Colonic mucosa (tissue), 4 donors: Measurements from ENCODE around the gene CYP2F1. TPM values are rescaled to one million over a fixed set of nuclear protein-coding genes. Genes with fewer than 3 reads are reported as not detected.
"Not testable (repeated sequence)": the region's sequence is repeated elsewhere in the genome, so short reads cannot be mapped to it uniquely, and the experiment has no call there.

Experiments used
- DNase-seq: peaks from one replicate; pipeline ENCODE4 v3.0.0-alpha.2; 2020
- H3K27ac ChIP-seq: fragments of 200-600 bp; one replicate; pipeline ENCODE4 v1.8.0; 2021
- H3K27me3 ChIP-seq: fragments of 200-600 bp; one replicate; pipeline ENCODE4 v1.8.0; 2021
- H3K36me3 ChIP-seq: fragments of 200-600 bp; one replicate; pipeline ENCODE4 v1.8.0; 2021
- H3K4me1 ChIP-seq: fragments of 200-600 bp; one replicate; pipeline ENCODE4 v1.8.0; 2021; ENCODE audit warnings: mild to moderate bottlenecking
- H3K4me3 ChIP-seq: fragments of 200-600 bp; one replicate; pipeline ENCODE4 v1.8.0; 2021
- H3K9ac ChIP-seq, 2 donors: one replicate each; pipeline ENCODE4 v1.7.0; 2013; ENCODE audit warnings: control low read depth in 2 of 2, low read depth in 2 of 2, low read length in 2 of 2
- H3K9me3 ChIP-seq: fragments of 200-600 bp; one replicate; pipeline ENCODE4 v1.8.0; 2021
- CTCF ChIP-seq: fragments of 200-600 bp; IDR thresholded peaks from one replicate; pipeline ENCODE4 v1.8.0; 2022; ENCODE audit warnings: antibody characterized with exemption, mild to moderate bottlenecking
- intact Hi-C: fragments of 100-400 bp; cut with DNase I; formaldehyde crosslinking; loops from one replicate; pipeline ENCODE4 v1.14.1; 2022
- total RNA-seq, 2 donors: library from RNA; stranded (reverse); fragmentation: NEBNext Ultra II Directional in 1 of 2; extraction: Animal tissue kit (Norgen Biotek cat#: 25700) in 1 of 2; gene quantifications; one replicate each; pipeline ENCODE4 v1.2.1, GENCODE V29; 2021
- donor health status: healthy.
- donor health status: DM: no; HTN: no; CAD: no.
- donor health status: DM: no; HTN: no; CAD: no.

Gene CYP2F1
- total RNA-seq, 2 donors from 2014 or later: not detected

- DNase-seq: no peak
- H3K27me3 ChIP-seq: no peaks in the 10 kb centered on the region
- H3K9ac ChIP-seq: no peak overlapping the region
- H3K27ac ChIP-seq: no peak overlapping the region
- H3K4me3 ChIP-seq: no peak overlapping the region
- no peaks in the 10 kb centered on the region for H3K36me3 ChIP-seq
- H3K9me3 ChIP-seq: no peaks in the 10 kb centered on the region
- H3K4me1 ChIP-seq: no peaks in the 10 kb centered on the region
- TF ChIP-seq CTCF: no peak
- intact Hi-C loops: no loop called here
Observed at GRCh38 chr19:41116261-41116660, 2.0 kb downstream of the CYP2F1 start.

- DNase-seq, H3K4me3 ChIP-seq, intact Hi-C loops, H3K36me3 ChIP-seq, H3K27ac ChIP-seq, H3K9ac ChIP-seq, H3K27me3 ChIP-seq, H3K4me1 ChIP-seq, H3K9me3 ChIP-seq: not testable (repeated sequence)
Observed at GRCh38 chr19:41120929-41121911, 7.0 kb downstream of the CYP2F1 start.

GRCh38 chr19:41122846-41123245 is 8.6 kb downstream of the CYP2F1 start:
- H3K36me3 ChIP-seq, H3K9ac ChIP-seq, H3K4me1 ChIP-seq, H3K9me3 ChIP-seq, H3K27me3 ChIP-seq, DNase-seq, H3K4me3 ChIP-seq, intact Hi-C loops, H3K27ac ChIP-seq: not testable (repeated sequence)

- H3K9ac ChIP-seq: no peak overlapping the region
- no peaks in the 10 kb centered on the region for H3K9me3 ChIP-seq
- no peak overlapping the region for H3K4me3 ChIP-seq
- H3K36me3 ChIP-seq: no peaks in the 10 kb centered on the region
- H3K27me3 ChIP-seq: no peaks in the 10 kb centered on the region
- TF ChIP-seq CTCF: no peak
- H3K27ac ChIP-seq: no peak overlapping the region
- intact Hi-C loops: no loop called here
- H3K4me1 ChIP-seq: no peaks in the 10 kb centered on the region
- no peak for DNase-seq
Observed at GRCh38 chr19:41123716-41124294, 9.6 kb downstream of the CYP2F1 start.

- peak; percentile 47 for DNase-seq
- H3K4me3 ChIP-seq, intact Hi-C loops, H3K9me3 ChIP-seq, H3K27ac ChIP-seq, H3K9ac ChIP-seq, H3K4me1 ChIP-seq, H3K27me3 ChIP-seq, H3K36me3 ChIP-seq: not testable (repeated sequence)
- peak; percentile 62 for TF ChIP-seq CTCF
Observed at GRCh38 chr19:41126765-41127203, 12.6 kb downstream of the CYP2F1 start.

- H3K27me3 ChIP-seq, intact Hi-C loops, H3K4me3 ChIP-seq, H3K27ac ChIP-seq, DNase-seq, H3K36me3 ChIP-seq, H3K9me3 ChIP-seq, H3K4me1 ChIP-seq, H3K9ac ChIP-seq: not testable (repeated sequence)
Observed at GRCh38 chr19:41127362-41127761, 13.1 kb downstream of the CYP2F1 start.

GRCh38 chr19:41127801-41128300 is 13.6 kb downstream of the CYP2F1 start:
- H3K36me3 ChIP-seq, H3K9me3 ChIP-seq, intact Hi-C loops, H3K27ac ChIP-seq, H3K4me1 ChIP-seq, H3K4me3 ChIP-seq, H3K27me3 ChIP-seq, H3K9ac ChIP-seq: not testable (repeated sequence)
- peak; percentile 94 for DNase-seq
